ENCODE results near the gene ZNF469. TPM values are rescaled to one million over a fixed set of nuclear protein-coding genes. Genes with fewer than 3 reads are reported as not detected.

ZNF469 gene
- total RNA-seq, 1 donor from 2014 or later, result 0.20 TPM

DNA sequence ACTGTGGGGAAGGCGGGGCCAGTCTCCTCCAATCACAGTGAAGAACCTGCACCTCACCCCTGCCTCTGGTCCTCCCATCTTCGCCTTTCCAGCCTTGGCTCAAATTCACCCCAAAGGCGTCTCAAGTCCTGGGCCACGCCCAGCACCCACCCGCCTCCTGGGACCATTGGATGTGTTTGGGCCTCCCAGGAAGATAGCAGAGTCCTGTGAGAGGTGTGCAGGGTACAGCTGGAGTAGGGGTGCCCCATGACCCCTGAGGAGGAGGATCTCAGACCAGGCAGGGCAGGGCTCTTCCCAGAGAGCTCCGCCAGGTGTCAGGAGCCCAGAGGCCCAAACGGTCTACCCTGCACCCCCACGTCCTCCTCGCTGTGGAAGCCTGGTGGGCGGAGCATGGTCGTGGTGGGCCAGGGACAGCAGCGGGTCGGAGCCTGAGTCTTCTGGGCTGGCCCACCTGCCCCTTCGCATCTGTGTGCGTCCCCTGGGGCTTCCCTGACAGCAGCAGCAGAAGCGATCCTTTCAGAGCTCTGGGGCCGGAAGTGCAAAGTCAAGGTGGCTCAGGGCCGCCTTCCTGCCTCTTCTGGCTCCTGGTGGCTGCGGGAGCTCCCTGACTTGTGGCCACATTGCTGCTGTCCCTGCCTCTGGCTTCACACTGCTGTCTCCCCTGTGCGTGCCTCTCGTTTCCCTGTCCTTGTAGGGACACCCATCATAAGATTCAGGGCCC lies 34.9 kb upstream of the ZNF469 start:
- DNase-seq (ENCODE audit: low read depth in 2 of 2), result no peak

DNA sequence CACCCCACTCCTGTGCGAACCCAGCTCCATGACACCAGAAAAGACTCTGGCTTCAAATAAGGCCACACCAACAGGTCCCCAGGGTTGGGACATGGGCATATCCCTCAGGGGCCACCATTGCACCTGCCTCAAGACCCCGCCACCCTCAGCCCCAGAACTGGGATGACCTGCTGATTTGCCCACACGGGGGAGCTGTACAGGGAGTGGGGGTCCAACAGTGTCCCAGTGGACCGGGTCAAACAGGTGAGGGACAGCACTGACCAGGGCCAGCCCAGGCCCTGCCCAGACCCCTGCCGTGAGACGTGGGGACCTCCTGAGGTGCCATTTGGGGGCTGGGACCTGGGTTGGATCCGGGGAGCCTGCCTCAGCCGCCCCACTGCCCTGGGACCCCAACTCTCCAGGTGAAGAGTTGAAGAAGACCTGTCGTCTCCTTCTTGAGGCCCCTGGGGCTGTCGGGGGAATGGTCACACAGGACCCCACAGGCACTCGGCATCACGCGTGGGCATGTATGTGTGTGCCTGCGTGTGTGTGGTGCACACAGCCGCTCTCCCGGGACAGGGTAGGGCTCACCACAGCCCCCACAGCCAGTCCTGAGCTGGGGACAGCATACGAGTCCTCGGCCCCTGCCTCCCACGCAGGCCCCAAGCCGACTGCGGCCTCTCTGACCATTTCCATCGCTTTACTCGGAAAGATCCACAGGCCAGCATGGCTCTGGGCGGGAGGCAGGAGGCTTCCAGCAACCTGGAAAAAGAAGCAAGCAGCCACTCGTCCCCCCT lies 34.2 kb upstream of the ZNF469 start:
- DNase-seq (ENCODE audit: low read depth in 2 of 2), result no peak

DNA sequence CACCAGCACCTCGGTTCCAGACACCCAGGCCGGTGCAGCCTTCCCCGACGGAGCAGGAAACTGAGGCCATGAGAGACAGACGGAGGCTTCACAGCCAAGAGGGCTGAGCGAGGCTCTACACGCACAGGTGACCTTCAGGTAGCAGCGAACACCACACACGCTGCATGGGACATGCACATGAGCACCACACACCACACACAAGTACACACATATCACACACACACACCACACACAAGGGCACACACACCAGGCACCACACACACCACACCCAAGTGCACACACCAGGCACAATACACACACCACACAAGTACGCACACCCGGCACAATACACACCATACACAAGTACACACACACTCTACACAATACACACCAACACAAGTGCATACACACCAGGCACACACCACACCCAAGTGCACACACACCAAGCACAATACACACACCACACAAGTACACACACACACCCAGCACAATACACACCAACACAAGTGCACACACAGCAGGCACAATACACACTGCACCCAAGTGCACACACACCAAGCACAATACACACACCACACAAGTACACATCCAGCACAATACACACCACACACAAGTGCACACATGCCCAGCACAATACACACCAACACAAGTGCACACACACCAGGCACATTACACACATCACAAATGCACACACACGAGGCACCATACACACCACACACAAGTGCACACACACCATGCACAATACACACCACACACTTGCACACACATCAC lies 33.4 kb upstream of the ZNF469 start:
- no peak for DNase-seq (ENCODE audit: low read depth in 2 of 2)

GRCh38 chr16:88349903-88350900 lies 32.6 kb upstream of the ZNF469 start:
- DNase-seq (ENCODE audit: low read depth in 2 of 2), result no peak

- DNase-seq (ENCODE audit: low read depth in 2 of 2), result no peak
These were observed 31.8 kb upstream of the ZNF469 start for GRCh38 chr16:88350922-88351321.

- no peak for DNase-seq (ENCODE audit: low read depth in 2 of 2)
These were observed 31.2 kb upstream of the ZNF469 start for GRCh38 chr16:88351491-88352101.

GRCh38 chr16:88352261-88353200 lies 30.2 kb upstream of the ZNF469 start:
- DNase-seq (ENCODE audit: low read depth in 2 of 2), result no peak

DNA sequence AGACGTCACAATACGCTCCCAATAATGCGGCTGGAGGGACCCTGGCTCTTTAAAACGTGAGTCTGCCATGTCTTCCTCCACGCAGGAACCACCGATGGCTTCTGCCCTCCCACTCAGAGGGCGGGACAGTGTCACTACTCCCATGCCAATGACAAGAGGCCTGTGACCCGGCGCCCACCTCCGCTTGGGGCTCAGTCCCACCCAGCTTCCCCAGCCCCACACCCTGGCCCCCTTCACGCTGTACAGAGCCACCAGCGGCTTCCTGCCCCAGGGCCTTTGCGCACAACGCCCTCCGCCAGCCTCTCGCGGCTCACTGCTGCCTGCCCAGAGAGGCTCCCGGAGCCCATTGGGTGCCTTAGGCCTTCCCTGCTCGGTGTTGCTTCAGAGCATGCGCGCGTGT lies 29.5 kb upstream of the ZNF469 start:
- no peak for DNase-seq (ENCODE audit: low read depth in 2 of 2)

- DNase-seq (ENCODE audit: low read depth in 2 of 2), result no peak
These were observed 29.1 kb upstream of the ZNF469 start for GRCh38 chr16:88353691-88354090.

- no peak for DNase-seq (ENCODE audit: low read depth in 2 of 2)
These were observed 28.3 kb upstream of the ZNF469 start for GRCh38 chr16:88354229-88355092.

DNA sequence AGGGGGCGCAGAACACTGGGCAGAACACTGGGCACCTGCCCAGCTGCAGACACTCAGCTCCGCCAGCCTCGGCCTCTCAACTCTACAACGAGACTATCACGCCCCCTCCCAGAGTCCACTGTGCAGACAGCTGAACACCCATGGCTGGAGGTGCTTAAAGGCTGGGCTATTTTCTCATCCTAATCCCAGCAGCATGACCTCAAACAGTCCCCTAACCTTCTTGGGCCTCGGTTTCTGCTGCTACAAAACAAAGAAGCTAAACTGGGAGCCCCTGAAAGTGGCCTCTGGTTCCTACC lies 27.7 kb upstream of the ZNF469 start:
- no peak for DNase-seq (ENCODE audit: low read depth in 2 of 2)

DNA sequence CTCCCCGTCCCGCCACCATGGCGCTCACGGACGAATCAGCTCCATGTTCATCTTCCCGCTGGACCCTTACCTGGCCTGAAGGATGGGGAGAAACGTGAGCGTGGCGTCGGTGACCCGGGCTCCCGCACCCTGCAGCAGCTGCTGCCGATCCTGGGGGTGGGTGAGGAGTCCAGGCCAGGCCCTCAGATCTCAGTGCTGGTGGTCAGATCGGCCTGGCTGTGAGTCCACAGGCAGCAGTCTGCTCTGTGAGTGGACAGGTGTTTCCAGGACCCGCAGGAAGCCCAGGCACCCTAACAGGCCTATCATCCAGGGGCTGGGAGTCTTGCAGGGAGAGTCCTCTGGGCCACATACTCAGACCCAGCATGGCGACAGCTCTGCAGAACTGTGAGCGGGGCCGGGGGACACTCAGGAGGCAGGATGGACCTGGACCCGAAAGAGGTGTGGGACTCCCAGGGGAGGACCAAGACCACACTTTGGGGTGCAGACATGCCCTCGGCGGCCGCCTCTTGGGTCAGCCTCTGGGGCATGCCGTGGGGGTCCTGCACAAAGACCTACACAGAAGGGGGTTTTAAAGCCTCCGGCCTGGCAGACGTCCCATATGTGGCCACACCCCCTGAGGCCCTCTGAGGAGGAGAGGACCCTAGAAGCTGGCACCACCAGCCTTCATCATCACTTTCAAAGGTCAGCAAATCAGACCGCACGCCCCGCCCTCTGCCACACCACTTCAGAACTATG lies 27.2 kb upstream of the ZNF469 start:
- DNase-seq (ENCODE audit: low read depth in 2 of 2), result no peak

DNA sequence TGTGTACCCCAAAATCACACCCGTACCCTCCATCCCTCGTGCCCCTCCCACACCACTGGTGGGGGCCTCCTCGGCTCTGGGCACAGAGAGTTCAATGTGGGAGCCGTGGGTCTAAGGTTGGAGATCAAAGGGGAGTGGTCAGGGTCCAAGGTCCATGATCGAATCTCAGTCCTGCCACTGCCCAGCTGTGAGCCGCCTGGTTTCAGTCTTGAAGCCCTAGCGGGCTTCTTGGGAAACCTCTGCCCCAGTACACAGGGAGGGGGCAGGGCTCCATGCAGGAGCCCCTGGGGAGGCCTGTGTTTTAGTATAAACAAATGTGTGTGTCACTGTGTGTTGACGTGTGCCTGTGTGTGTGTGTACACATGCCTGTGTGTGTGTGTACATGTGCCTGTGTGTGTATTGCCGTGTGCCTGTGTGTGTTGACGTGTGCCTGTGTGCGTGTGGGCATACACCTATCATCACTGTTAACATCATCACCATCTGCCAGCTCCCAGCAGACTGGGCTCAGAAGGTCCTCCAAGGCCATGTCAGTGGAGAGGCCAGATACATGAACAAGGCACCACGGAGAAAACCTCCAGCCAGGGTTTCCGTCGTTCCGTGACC lies 26.5 kb upstream of the ZNF469 start:
- no peak for DNase-seq (ENCODE audit: low read depth in 2 of 2)

GRCh38 chr16:88356727-88357199 lies 26.0 kb upstream of the ZNF469 start:
- no peak for DNase-seq (ENCODE audit: low read depth in 2 of 2)

DNA sequence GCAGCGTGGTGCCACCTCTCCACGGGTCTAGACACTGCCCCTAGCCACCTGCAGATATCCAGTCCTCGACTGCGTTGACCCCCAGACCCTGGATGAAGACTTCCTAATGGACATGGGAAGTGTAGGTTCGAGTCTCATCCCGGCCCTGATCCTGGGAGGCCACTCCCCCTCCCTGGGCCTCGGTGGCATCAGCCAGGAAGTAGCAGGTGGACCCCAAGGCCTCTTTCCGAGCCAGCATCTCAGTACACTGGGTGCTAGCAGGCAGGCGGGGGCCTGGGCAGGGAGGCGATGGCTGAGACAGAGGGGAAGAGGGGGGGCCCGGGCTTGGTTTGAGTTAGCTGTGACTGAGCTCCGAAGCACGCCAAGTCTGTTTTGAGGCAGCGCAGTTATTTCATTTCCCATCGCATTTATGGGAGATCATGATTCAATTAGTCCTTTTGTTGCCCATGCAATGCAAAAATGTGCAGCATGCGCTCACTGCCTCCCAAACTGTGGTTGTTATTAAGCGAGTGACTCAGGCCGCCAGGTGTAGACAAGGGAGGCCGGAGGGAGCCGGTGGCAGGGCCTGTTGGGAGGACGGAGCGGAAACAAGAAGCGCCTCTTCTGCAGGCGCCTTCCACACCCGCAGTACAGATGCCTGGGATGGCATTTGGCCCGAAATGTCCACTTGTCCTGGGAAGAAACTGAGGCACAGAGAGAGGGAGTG lies 25.3 kb upstream of the ZNF469 start:
- no peak for DNase-seq (ENCODE audit: low read depth in 2 of 2)

DNA sequence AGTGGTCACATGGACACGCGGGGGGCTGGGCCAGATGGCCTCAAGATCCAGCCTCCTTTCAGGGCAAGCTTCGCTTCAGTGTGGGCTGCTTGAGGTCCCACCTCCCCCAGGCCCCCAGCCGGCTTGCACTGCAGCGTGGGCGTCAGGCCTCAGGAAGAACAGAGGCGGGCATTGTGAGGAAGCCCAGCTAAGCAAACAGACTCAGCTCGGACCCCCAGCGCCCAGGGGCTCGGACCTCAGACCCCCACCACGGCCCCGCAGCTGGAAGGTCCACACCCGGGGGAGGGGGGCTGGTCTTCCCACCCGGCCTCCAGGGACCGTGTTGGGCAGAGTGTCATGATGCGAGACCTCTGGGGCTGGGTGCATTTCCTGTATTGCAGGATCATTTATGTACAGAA lies 24.7 kb upstream of the ZNF469 start:
- DNase-seq (ENCODE audit: low read depth in 2 of 2), result no peak

DNA sequence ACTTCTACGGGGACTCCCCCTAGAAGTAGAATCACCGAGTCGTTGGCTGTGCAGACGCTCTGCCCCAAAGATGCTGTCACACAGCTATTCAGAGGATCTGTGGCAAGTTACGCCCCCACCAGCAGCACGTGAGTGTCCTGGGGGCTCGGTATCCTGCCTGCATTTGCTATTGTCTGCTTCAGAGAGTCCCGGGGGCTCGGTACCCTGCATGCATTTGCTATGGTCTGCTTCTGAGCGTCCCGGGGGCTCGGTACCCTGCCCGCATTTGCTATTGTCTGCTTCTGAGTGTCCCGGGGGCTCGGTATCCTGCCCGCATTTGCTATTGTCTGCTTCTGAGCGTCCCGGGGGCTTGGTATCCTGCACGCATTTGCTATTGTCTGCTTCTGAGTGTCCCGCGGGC lies 23.8 kb upstream of the ZNF469 start:
- no peak for DNase-seq (ENCODE audit: low read depth in 2 of 2)
